GM19455 (cell line): Measurements from ENCODE around the gene AKAP13.

Experiments
- ATAC-seq: cut with Tn5 transposase; IDR thresholded peaks from one replicate; pipeline ENCODE4 v1.9.1; 2021; ENCODE audit not compliant: unreplicated experiment

Gene AKAP13

GRCh38 chr15:85386261-85386660 lies 5.9 kb downstream of the AKAP13 start:
- no peak for ATAC-seq

GRCh38 chr15:85388566-85389305 lies 8.3 kb downstream of the AKAP13 start:
- ATAC-seq, result no peak

- ATAC-seq, result no peak
Measured at GRCh38 chr15:85389306-85389650, 8.9 kb downstream of the AKAP13 start.

GRCh38 chr15:85389772-85390171 lies 9.4 kb downstream of the AKAP13 start:
- no peak for ATAC-seq

- ATAC-seq, result no peak
Measured at GRCh38 chr15:85393210-85393609, 12.8 kb downstream of the AKAP13 start.

- ATAC-seq, result no peak
Measured at GRCh38 chr15:85394554-85395333, 14.3 kb downstream of the AKAP13 start.

- ATAC-seq, result no peak
Measured at GRCh38 chr15:85396554-85396953, 16.2 kb downstream of the AKAP13 start.

GRCh38 chr15:85397151-85397550 lies 16.7 kb downstream of the AKAP13 start:
- no peak for ATAC-seq

GRCh38 chr15:85397926-85398325 lies 17.5 kb downstream of the AKAP13 start:
- no peak for ATAC-seq

GRCh38 chr15:85398822-85399221 lies 18.4 kb downstream of the AKAP13 start:
- no peak for ATAC-seq

GRCh38 chr15:85399627-85400026 lies 19.2 kb downstream of the AKAP13 start:
- ATAC-seq, result no peak

- ATAC-seq, result no peak
Measured at GRCh38 chr15:85400606-85401005, 20.2 kb downstream of the AKAP13 start.

- peak; percentile 63 for ATAC-seq
Measured at GRCh38 chr15:85401108-85401774, 20.8 kb downstream of the AKAP13 start.

- ATAC-seq, result no peak
Measured at GRCh38 chr15:85402195-85402881, 21.9 kb downstream of the AKAP13 start.

- no peak for ATAC-seq
Measured at GRCh38 chr15:85403745-85404144, 23.3 kb downstream of the AKAP13 start.

GRCh38 chr15:85404176-85404917 lies 23.9 kb downstream of the AKAP13 start:
- no peak for ATAC-seq

GRCh38 chr15:85404918-85405866 lies 24.8 kb downstream of the AKAP13 start:
- no peak for ATAC-seq

GRCh38 chr15:85406916-85407315 lies 26.5 kb downstream of the AKAP13 start:
- ATAC-seq, result no peak

- no peak for ATAC-seq
Measured at GRCh38 chr15:85407421-85408269, 27.2 kb downstream of the AKAP13 start.
